DND-41 (cell line): Measurements from ENCODE around the gene TAX1BP3.

Experiments used
- ATAC-seq: fragments of 200-7000 bp; cut with Tn5 transposase; 3 replicates; pipeline ENCODE4 v1.9.1; 2021; ENCODE audit warnings: low read depth; ENCODE audit not compliant: insufficient read depth
- DNase-seq: peaks from one replicate; pipeline ENCODE4 v3.0.0-alpha.2; 2020
- H2AFZ ChIP-seq: 2 replicates; pipeline ENCODE4 v1.6.0; 2012; ENCODE audit warnings: low read depth, low read length
- H3K27ac ChIP-seq: 2 replicates; pipeline ENCODE4 v1.5.1; 2012; ENCODE audit warnings: low read length, inconsistent platforms
- H3K27me3 ChIP-seq: fragments of 200-600 bp; sonication (generic); 2 replicates; pipeline ENCODE4 v1.6.0; 2012; ENCODE audit warnings: low read length, mild to moderate bottlenecking, inconsistent platforms; ENCODE audit not compliant: insufficient read depth, poor library complexity
- H3K36me3 ChIP-seq: 2 replicates; pipeline ENCODE4 v1.5.1; 2012; ENCODE audit warnings: low read length, inconsistent platforms; ENCODE audit not compliant: insufficient read depth
- H3K4me1 ChIP-seq: 2 replicates; pipeline ENCODE4 v1.5.1; 2012; ENCODE audit warnings: mild to moderate bottlenecking, low read length; ENCODE audit not compliant: insufficient read depth
- H3K4me2 ChIP-seq: 2 replicates; pipeline ENCODE4 v1.6.0; 2012; ENCODE audit warnings: mild to moderate bottlenecking, moderate library complexity, low read length, inconsistent platforms; ENCODE audit not compliant: insufficient read depth
- H3K4me3 ChIP-seq, 2 experiments: fragments of 200-600 bp in 1 of 2; shearing (Covaris generic) in 1 of 2; 2 replicates each; pipeline ENCODE4 v1.5.1; 2012 to 2016; ENCODE audit warnings: inconsistent platforms in 2 of 2, low read length in 2 of 2, mild to moderate bottlenecking in 2 of 2, low read depth in 1 of 2, moderate library complexity in 1 of 2
- H3K79me2 ChIP-seq: 2 replicates; pipeline ENCODE4 v1.6.0; 2012; ENCODE audit warnings: low read length, inconsistent platforms; ENCODE audit not compliant: insufficient read depth
- H3K9ac ChIP-seq: 2 replicates; pipeline ENCODE4 v1.6.0; 2012; ENCODE audit warnings: low read depth, mild to moderate bottlenecking, inconsistent platforms, low read length, moderate library complexity
- H3K9me3 ChIP-seq: 2 replicates; pipeline ENCODE4 v1.5.1; 2012; ENCODE audit warnings: low read length, moderate library complexity, mild to moderate bottlenecking, inconsistent platforms; ENCODE audit not compliant: insufficient read depth, severe bottlenecking
- H4K20me1 ChIP-seq: 2 replicates; pipeline ENCODE4 v1.6.0; 2012; ENCODE audit warnings: low read length; ENCODE audit not compliant: insufficient read depth
- EZH2 ChIP-seq: IDR thresholded peaks from 3 replicates; pipeline ENCODE4 v1.6.1; 2012; ENCODE audit warnings: borderline replicate concordance, low read depth, mild to moderate bottlenecking, moderate library complexity, low read length, inconsistent platforms; ENCODE audit not compliant: severe bottlenecking
- TF ChIP-seq, protein P1 (sequence below): IDR thresholded peaks from 2 replicates; pipeline ENCODE4 v1.5.1; 2012; ENCODE audit warnings: borderline replicate concordance, low read length, moderate library complexity, mild to moderate bottlenecking; ENCODE audit not compliant: poor library complexity, severe bottlenecking; ENCODE audit errors: extremely low read depth

Gene TAX1BP3

GRCh38 chr17:3632287-3632686 is 36.1 kb downstream of the TAX1BP3 start:
- no peak overlapping the region for H3K27ac ChIP-seq
- H3K4me2 ChIP-seq: no peak overlapping the region
- H3K79me2 ChIP-seq: peaks cover 37% of the 10 kb centered on the region
- peaks cover 7% of the 10 kb centered on the region; the same call in 1 of the 2 replicates for H4K20me1 ChIP-seq
- H3K9ac ChIP-seq: no peak overlapping the region
- TF ChIP-seq, protein P1, sequence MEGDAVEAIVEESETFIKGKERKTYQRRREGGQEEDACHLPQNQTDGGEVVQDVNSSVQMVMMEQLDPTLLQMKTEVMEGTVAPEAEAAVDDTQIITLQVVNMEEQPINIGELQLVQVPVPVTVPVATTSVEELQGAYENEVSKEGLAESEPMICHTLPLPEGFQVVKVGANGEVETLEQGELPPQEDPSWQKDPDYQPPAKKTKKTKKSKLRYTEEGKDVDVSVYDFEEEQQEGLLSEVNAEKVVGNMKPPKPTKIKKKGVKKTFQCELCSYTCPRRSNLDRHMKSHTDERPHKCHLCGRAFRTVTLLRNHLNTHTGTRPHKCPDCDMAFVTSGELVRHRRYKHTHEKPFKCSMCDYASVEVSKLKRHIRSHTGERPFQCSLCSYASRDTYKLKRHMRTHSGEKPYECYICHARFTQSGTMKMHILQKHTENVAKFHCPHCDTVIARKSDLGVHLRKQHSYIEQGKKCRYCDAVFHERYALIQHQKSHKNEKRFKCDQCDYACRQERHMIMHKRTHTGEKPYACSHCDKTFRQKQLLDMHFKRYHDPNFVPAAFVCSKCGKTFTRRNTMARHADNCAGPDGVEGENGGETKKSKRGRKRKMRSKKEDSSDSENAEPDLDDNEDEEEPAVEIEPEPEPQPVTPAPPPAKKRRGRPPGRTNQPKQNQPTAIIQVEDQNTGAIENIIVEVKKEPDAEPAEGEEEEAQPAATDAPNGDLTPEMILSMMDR: no peak
- TF ChIP-seq EZH2: no peak
- no peak overlapping the region for H3K4me3 ChIP-seq
- no peak overlapping the region for H2AFZ ChIP-seq
- H3K36me3 ChIP-seq: peaks cover 38% of the 10 kb centered on the region
- H3K4me1 ChIP-seq: peaks cover 26% of the 10 kb centered on the region
- H3K27me3 ChIP-seq: no peaks in the 10 kb centered on the region
- ATAC-seq: no peak
- no peaks in the 10 kb centered on the region for H3K9me3 ChIP-seq
- no peak for DNase-seq

DNA sequence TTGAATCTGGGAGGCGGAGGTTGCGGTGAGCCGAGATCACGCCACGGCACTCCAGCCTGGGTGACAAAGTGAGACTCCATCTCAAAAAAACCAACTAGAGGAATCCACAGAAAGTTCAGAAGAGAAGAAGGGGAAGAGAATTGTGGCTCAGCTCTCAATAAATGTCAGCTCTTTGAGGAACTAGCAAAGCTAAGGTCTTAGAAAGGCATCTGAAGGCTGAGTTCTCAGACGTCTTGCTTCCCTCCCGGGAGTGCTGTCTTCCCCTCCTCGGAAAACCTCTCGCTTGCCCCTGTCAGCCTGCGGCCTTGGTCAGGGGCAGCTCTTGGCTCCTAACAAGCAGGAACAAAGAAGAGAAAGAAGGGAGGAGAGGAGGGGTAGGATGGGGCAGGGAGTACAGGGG is 37.6 kb downstream of the TAX1BP3 start:
- Histone ChIP-seq H3K9ac (no peak overlapping the region), H3K4me2 (no peak overlapping the region)
- ATAC-seq: no peak

GRCh38 chr17:3627769-3628167 is 40.6 kb downstream of the TAX1BP3 start:
- Histone ChIP-seq H3K36me3 (peaks cover 62% of the 10 kb centered on the region), H2AFZ (no peak overlapping the region), H4K20me1 (peaks cover 7% of the 10 kb centered on the region; the same call in 1 of the 2 replicates), H3K79me2 (peaks cover 10% of the 10 kb centered on the region), H3K9ac (no peak overlapping the region), H3K27ac (no peak overlapping the region), H3K4me2 (no peak overlapping the region), H3K27me3 (no peaks in the 10 kb centered on the region), H3K4me1 (0 out of 2 replicates have a peak, but pooled peaks cover 4% of the 10 kb centered on the region), H3K4me3 (no peak overlapping the region), H3K9me3 (no peaks in the 10 kb centered on the region)
- no peak for TF ChIP-seq EZH2
- TF ChIP-seq, protein P1: no peak
- ATAC-seq: no peak
- no peak for DNase-seq

More for the DNA sequence above, 37.6 kb downstream of the TAX1BP3 start:
- Histone ChIP-seq H2AFZ (no peak overlapping the region), H3K79me2 (peaks cover 28% of the 10 kb centered on the region), H3K36me3 (peaks cover 44% of the 10 kb centered on the region), H3K9me3 (no peaks in the 10 kb centered on the region), H3K4me3 (no peak overlapping the region), H3K27ac (no peak overlapping the region), H3K27me3 (no peaks in the 10 kb centered on the region), H3K4me1 (peaks cover 21% of the 10 kb centered on the region), H4K20me1 (peaks cover 7% of the 10 kb centered on the region; the same call in 1 of the 2 replicates)
- DNase-seq: no peak
- TF ChIP-seq, protein P1: no peak
- TF ChIP-seq EZH2: no peak
